Thyroid gland (tissue), 4 donors: Measurements from ENCODE around the gene TCF3. TPM values are rescaled to one million over a fixed set of nuclear protein-coding genes. Genes with fewer than 3 reads are reported as not detected.
A peak's percentile ranks its signal among the peaks of the same experiment; 100 is the strongest.

Source experiments
- DNase-seq, 2 donors: peaks; one replicate each; pipeline ENCODE4 v3.0.0-alpha.2; 2019
- H3K27ac ChIP-seq, 3 donors: fragments of 200-600 bp; sonication (generic); 1 replicate in 2 of 3; 2 replicates in 1 of 3; pipeline ENCODE4 v1.5.1; 2016 to 2019; ENCODE audit warnings: mild to moderate bottlenecking in 1 of 3, moderate library complexity in 1 of 3
- H3K27me3 ChIP-seq: fragments of 200-600 bp; sonication (generic); one replicate; pipeline ENCODE4 v1.5.1; 2019
- H3K36me3 ChIP-seq, 2 donors: fragments of 200-600 bp; sonication (generic); one replicate each; pipeline ENCODE4 v1.5.1; 2016 to 2019
- H3K4me1 ChIP-seq, 2 donors: fragments of 200-600 bp; sonication (generic); one replicate each; pipeline ENCODE4 v1.5.1; 2017 to 2019
- H3K4me3 ChIP-seq, 3 donors: fragments of 200-600 bp; sonication (generic); replicated peaks in 1 of 3; 1 replicate in 2 of 3; 2 replicates in 1 of 3; pipeline ENCODE4 v1.5.1; 2016; ENCODE audit warnings: mild to moderate bottlenecking in 1 of 3
- H3K9me3 ChIP-seq: fragments of 200-600 bp; sonication (generic); one replicate; pipeline ENCODE4 v1.5.1; 2017
- POLR2A ChIP-seq, 2 donors: fragments of 450-650 bp; IDR thresholded peaks; one replicate each; pipeline ENCODE4 v1.6.1; 2017; ENCODE audit warnings: antibody characterized with exemption in 2 of 2, mild to moderate bottlenecking in 2 of 2, moderate library complexity in 1 of 2
- WGBS, 2 donors: methylation state at CpG; one replicate each; pipeline ENCODE4 v1.1.5; 2017; 5-methylcytosine and 5-hydroxymethylcytosine counted together
- intact Hi-C: fragments of 100-400 bp; cut with DNase I; formaldehyde crosslinking; loops from one replicate; pipeline ENCODE4 v1.15.1; 2023
- total RNA-seq, 4 donors: library from RNA; depleted of rRNA; stranded (reverse); fragments of >200 nt; gene quantifications; one replicate each; pipeline ENCODE4 v1.2.3, GENCODE V29; 2016
- TF ChIP-seq, protein P1 (sequence below), 6 experiments: fragments of 200-600 bp in 3 of 6; fragments of 450-650 bp in 3 of 6; sonication (generic) in 3 of 6; IDR thresholded peaks; one replicate each; pipeline ENCODE4 v1.5.1; 2016 to 2019; ENCODE audit warnings: antibody characterized with exemption in 6 of 6, mild to moderate bottlenecking in 2 of 6, inconsistent platforms in 1 of 6, moderate library complexity in 1 of 6

The TCF3 gene
- total RNA-seq, 4 donors from 2014 or later: 28.6 to 70.6 (median 43.8) TPM

DNA sequence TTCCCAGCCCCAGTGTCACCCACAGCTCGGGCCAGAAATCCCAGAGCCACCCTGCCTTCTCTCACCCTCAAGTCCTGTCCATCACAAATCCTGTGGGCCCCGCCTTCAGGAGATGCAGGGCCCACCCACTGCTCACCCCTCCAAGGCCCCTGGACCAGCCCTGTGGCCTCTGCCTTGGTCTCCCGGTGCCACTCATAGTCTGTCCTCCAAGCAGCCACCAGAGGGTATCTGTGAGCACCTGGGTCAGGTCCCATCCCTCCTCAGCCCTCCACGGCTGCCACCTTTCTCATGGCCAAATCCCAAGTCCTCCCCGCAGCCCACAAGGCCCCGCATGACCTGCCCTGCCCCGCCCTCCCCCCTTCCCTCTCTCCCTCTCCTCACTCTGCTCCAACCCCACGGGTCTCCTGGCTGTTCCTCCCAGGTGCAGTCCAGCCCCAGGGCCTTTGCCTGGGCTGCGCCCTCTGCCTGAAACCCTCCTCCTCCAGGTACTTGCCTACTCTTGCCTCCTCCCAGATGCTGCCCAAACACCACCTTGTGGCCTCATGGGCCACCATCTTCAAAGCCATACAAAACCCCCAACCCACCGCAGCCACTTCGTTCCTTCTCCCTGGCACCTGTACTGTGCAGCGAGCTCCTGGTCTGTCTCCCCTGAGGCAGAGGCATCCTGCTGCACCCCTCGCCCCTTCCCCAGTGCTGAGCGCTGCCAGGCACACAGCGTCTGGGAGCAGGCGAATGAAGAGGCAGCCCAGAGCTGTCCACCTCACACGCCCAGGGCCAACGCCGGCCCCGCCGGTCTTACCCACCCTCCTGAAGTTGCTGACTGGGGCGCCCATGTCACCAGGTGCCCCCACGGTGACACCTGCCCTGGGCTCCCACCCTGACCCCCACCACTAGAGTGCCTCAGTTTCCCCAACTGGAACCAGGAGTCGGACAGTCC, 34.0 kb downstream of the TCF3 start:
- TF ChIP-seq POLR2A (IDR thresholded peaks at IDR 0.05): no peak
- TF ChIP-seq, protein P1, sequence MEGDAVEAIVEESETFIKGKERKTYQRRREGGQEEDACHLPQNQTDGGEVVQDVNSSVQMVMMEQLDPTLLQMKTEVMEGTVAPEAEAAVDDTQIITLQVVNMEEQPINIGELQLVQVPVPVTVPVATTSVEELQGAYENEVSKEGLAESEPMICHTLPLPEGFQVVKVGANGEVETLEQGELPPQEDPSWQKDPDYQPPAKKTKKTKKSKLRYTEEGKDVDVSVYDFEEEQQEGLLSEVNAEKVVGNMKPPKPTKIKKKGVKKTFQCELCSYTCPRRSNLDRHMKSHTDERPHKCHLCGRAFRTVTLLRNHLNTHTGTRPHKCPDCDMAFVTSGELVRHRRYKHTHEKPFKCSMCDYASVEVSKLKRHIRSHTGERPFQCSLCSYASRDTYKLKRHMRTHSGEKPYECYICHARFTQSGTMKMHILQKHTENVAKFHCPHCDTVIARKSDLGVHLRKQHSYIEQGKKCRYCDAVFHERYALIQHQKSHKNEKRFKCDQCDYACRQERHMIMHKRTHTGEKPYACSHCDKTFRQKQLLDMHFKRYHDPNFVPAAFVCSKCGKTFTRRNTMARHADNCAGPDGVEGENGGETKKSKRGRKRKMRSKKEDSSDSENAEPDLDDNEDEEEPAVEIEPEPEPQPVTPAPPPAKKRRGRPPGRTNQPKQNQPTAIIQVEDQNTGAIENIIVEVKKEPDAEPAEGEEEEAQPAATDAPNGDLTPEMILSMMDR (IDR thresholded peaks at IDR 0.05): peak in 4 of 6 experiments; percentile 14 to 38 (median 31)
- Histone ChIP-seq H3K4me1 (no peaks in the 10 kb centered on the region), H3K36me3 (peaks cover 30 to 40% of the 10 kb centered on the region in 2 donors), H3K9me3 (no peaks in the 10 kb centered on the region), H3K27me3 (no peaks in the 10 kb centered on the region), H3K4me3 (no peak overlapping the region), H3K27ac (no peak overlapping the region)
- 76 to 81% methylated on average over 17 to 24 of the region's 24 CpGs for WGBS, 2 donors
- intact Hi-C loops: no loop called here
- peak; percentile 37 to 40 for DNase-seq

DNA sequence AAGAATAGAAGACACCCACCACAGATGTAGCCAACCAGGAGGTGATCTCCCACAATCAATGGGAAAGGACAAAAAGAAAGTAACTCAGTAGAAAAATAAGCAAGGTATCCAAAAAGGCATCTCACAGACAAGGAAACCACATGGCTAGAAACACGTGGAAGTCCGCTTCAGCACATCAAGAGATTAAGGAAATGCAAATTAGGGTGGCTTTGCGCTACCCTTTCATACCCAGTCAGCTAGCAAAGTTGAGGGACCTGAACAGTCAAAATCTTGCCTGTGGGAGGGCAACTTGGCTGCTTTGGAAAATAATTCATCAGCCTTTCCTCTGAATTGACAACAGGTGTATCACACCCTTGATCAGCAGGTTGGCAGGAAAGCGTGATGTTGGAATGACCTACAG, 35.5 kb downstream of the TCF3 start:
- no peak overlapping the region for H3K4me3 ChIP-seq
- intact Hi-C loops: no loop called here
- TF ChIP-seq, protein P1 (IDR thresholded peaks at IDR 0.05): no peak
- TF ChIP-seq POLR2A (IDR thresholded peaks at IDR 0.05): no peak
- H3K27me3 ChIP-seq: no peaks in the 10 kb centered on the region
- H3K4me1 ChIP-seq: no peaks in the 10 kb centered on the region
- peaks cover 36% of the 10 kb centered on the region in 2 donors for H3K36me3 ChIP-seq
- no peak overlapping the region for H3K27ac ChIP-seq
- no peak for DNase-seq
- 80 to 83% methylated on average over 4 of the region's 4 CpGs for WGBS, 2 donors
- no peaks in the 10 kb centered on the region for H3K9me3 ChIP-seq

DNA sequence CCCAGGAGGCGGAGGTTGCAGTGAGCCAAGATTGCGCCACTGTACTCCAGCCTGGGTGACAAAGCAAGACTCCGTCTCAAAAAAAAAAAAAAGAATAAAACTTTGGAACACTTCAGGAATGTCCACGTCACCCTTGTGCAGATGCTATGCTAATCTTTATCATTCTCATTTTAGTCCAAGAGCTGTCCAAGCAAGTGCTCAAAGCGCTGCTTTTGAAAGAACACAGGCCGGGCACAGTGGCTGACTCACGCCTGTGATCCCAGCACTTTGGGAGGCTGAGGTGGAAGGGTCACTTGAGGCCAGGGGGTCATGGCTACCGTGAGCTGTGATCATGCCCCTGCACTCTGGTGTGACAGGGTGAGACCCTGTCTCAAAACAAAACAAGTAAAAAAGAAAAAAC, 36.0 kb downstream of the TCF3 start:
- no peak for TF ChIP-seq POLR2A (IDR thresholded peaks at IDR 0.05)
- TF ChIP-seq, protein P1 (IDR thresholded peaks at IDR 0.05): no peak
- intact Hi-C loops: no loop called here
- WGBS, 2 donors: 86 to 90% methylated on average over 8 of the region's 8 CpGs
- no peak for DNase-seq
- Histone ChIP-seq H3K4me1 (no peaks in the 10 kb centered on the region), H3K36me3 (peaks cover 31 to 39% of the 10 kb centered on the region in 2 donors), H3K4me3 (no peak overlapping the region), H3K27ac (no peak overlapping the region), H3K27me3 (no peaks in the 10 kb centered on the region), H3K9me3 (no peaks in the 10 kb centered on the region)

DNA sequence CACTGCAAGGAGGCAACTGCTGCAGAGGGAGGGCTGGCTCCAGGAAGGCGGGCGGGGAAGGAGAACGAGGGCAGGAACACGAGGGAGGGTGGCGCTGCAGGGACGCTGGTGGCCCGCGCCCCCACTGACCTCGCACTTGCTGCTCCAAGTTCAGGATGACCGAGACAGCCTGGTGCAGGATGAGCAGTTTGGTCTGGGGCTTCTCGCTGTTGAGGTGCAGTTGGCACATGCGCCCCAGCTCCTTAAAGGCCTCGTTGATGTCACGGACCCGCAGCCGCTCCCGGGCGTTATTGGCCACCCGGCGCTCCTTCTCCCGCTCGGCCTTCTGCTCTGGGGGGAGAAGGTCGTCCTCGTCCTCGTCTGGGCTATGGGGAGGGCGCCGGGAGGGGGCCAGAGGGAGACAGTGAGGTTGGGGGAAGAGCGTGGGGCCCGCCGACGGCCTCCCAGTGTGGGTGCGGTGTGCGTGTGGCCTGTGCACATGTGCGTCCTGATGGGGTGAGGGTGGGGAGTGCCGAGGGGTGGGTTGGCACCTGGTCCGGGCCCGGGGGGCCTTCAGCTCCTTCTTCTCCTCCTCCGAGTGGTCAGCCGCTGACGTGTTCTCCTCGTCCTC, 37.2 kb downstream of the TCF3 start:
- H3K4me3 ChIP-seq: no peak overlapping the region
- H3K27ac ChIP-seq: no peak overlapping the region
- no peaks in the 10 kb centered on the region for H3K4me1 ChIP-seq
- no peak for DNase-seq
- WGBS, 2 donors: 92 to 94% methylated on average over 22 to 31 of the region's 41 CpGs
- intact Hi-C loops: no loop called here
- TF ChIP-seq, protein P1 (IDR thresholded peaks at IDR 0.05): no peak
- no peak for TF ChIP-seq POLR2A (IDR thresholded peaks at IDR 0.05)
- H3K9me3 ChIP-seq: no peaks in the 10 kb centered on the region
- H3K36me3 ChIP-seq: peaks cover 25 to 35% of the 10 kb centered on the region in 2 donors
- no peaks in the 10 kb centered on the region for H3K27me3 ChIP-seq
